Fibroblast of lung (primary cell): ENCODE results near the gene PTPRO. TPM values are rescaled to one million over a fixed set of nuclear protein-coding genes. Genes with fewer than 3 reads are reported as not detected.

ENCODE experiments used
- DNase-seq, 2 donors: peaks; one replicate each; pipeline versions ENCODE4 v3.0.0 to v3.0.0-alpha.2; 2010; ENCODE audit warnings: low read depth in 2 of 2
- H2AFZ ChIP-seq: 2 replicates; pipeline ENCODE4 v1.5.1; 2012; ENCODE audit warnings: low read length, control low read depth, inconsistent platforms
- H3K27ac ChIP-seq: 2 replicates; pipeline ENCODE4 v1.5.1; 2011; ENCODE audit warnings: low read length, control low read depth; ENCODE audit not compliant: insufficient read depth
- H3K27me3 ChIP-seq: 2 replicates; pipeline ENCODE4 v1.5.1; 2011; ENCODE audit warnings: mild to moderate bottlenecking, low read length; ENCODE audit not compliant: control insufficient read depth, insufficient read depth
- H3K36me3 ChIP-seq: 2 replicates; pipeline ENCODE4 v1.5.1; 2011; ENCODE audit warnings: low read length; ENCODE audit not compliant: control insufficient read depth, insufficient read depth
- H3K4me1 ChIP-seq: 2 replicates; pipeline ENCODE4 v1.5.1; 2011; ENCODE audit warnings: low read length; ENCODE audit not compliant: control insufficient read depth, insufficient read depth; ENCODE audit errors: extremely low read depth
- H3K4me2 ChIP-seq: 2 replicates; pipeline ENCODE4 v1.5.1; 2011; ENCODE audit warnings: low read length, control low read depth; ENCODE audit not compliant: insufficient read depth; ENCODE audit errors: extremely low read depth
- H3K4me3 ChIP-seq, 4 experiments: fragments of 200-600 bp in 1 of 4; sonication (generic) in 1 of 4; replicated peaks in 1 of 4; 2 replicates each; pipeline ENCODE4 v1.5.1; 2011 to 2016; ENCODE audit warnings: low read length in 4 of 4, low read depth in 3 of 4, mild to moderate bottlenecking in 3 of 4, control low read depth in 2 of 4, inconsistent platforms in 1 of 4, mixed read lengths in 1 of 4; ENCODE audit not compliant: insufficient read depth in 1 of 4; ENCODE audit errors: control extremely low read depth in 1 of 4
- H3K79me2 ChIP-seq: 2 replicates; pipeline ENCODE4 v1.5.1; 2012; ENCODE audit warnings: mild to moderate bottlenecking, low read length, inconsistent platforms; ENCODE audit not compliant: control insufficient read depth, insufficient read depth
- H3K9ac ChIP-seq: 2 replicates; pipeline ENCODE4 v1.5.1; 2011; ENCODE audit warnings: mild to moderate bottlenecking, low read length, control low read depth; ENCODE audit not compliant: insufficient read depth
- H3K9me3 ChIP-seq: 2 replicates; pipeline ENCODE4 v1.5.1; 2012; ENCODE audit warnings: low read depth, low read length; ENCODE audit not compliant: control insufficient read depth, insufficient read depth
- H4K20me1 ChIP-seq: 2 replicates; pipeline ENCODE4 v1.5.1; 2011; ENCODE audit warnings: low read length; ENCODE audit not compliant: control insufficient read depth, insufficient read depth; ENCODE audit errors: extremely low read depth
- CTCF ChIP-seq, 2 donors: IDR thresholded peaks in 1 of 2; conservative IDR thresholded peaks in 1 of 2; 1 replicate in 1 of 2; 2 replicates in 1 of 2; pipeline ENCODE4 v1.5.1; 2011 to 2012; ENCODE audit warnings: low read length in 2 of 2, control low read depth in 1 of 2, inconsistent platforms in 1 of 2, low read depth in 1 of 2, mild to moderate bottlenecking in 1 of 2
- EZH2 ChIP-seq: IDR thresholded peaks from 2 replicates; pipeline ENCODE4 v1.5.1; 2012; ENCODE audit warnings: low read length, control low read depth, mild to moderate bottlenecking; ENCODE audit errors: missing control alignments
- polyA plus RNA-seq, 2 donors: library from polyadenylated mRNA; depleted of rRNA in 1 of 2; stranded (reverse) in 1 of 2; unstranded in 1 of 2; fragments of >200 nt; gene quantifications; 2 replicates each; pipeline ENCODE4 v1.2.1, GENCODE V29; 2011 to 2012; ENCODE audit warnings: missing spikeins in 1 of 2
- total RNA-seq: library from RNA; depleted of rRNA; stranded (reverse); fragments of >200 nt; gene quantifications from 2 replicates; pipeline ENCODE4 v1.2.1, GENCODE V29; 2014

The PTPRO gene
- total and polyA plus RNA-seq, 2 donors (not counting 1 experiment from before 2014, with no cell fraction given), result 0.33 to 0.35 TPM

GRCh38 chr12:15541996-15542631, 219.8 kb downstream of the PTPRO start:
- H3K27ac ChIP-seq, result no peak overlapping the region
- H3K4me1 ChIP-seq, result peaks cover 2% of the 10 kb centered on the region
- no peak overlapping the region for H3K4me2 ChIP-seq
- DNase-seq, result peak in 1 of 2 donors; percentile 43
- H3K4me3 ChIP-seq, result no peak overlapping the region
- H3K27me3 ChIP-seq, result no peaks in the 10 kb centered on the region
- H3K79me2 ChIP-seq, result no peaks in the 10 kb centered on the region
- H3K9ac ChIP-seq, result no peak overlapping the region
- H3K9me3 ChIP-seq, result no peaks in the 10 kb centered on the region
- H4K20me1 ChIP-seq, result no peaks in the 10 kb centered on the region
- TF ChIP-seq CTCF (conservative IDR thresholded peaks at IDR 0.05 in 1 of 2, IDR thresholded peaks at IDR 0.05 in 1 of 2; ENCODE audit: low read depth in 1 of 2, low read length in 2 of 2) (no peak), EZH2 (no peak)
- H3K36me3 ChIP-seq, result no peaks in the 10 kb centered on the region
- H2AFZ ChIP-seq, result no peak overlapping the region

GRCh38 chr12:15543347-15543746, 221.0 kb downstream of the PTPRO start:
- no peak for DNase-seq
- no peaks in the 10 kb centered on the region for H3K27me3 ChIP-seq
- H3K27ac ChIP-seq, result no peak overlapping the region
- H3K4me3 ChIP-seq, result no peak overlapping the region
- TF ChIP-seq EZH2 (no peak), CTCF (conservative IDR thresholded peaks at IDR 0.05 in 1 of 2, IDR thresholded peaks at IDR 0.05 in 1 of 2; ENCODE audit: low read depth in 1 of 2, low read length in 2 of 2) (no peak)
- H3K9ac ChIP-seq, result no peak overlapping the region
- no peak overlapping the region for H3K4me2 ChIP-seq
- H3K9me3 ChIP-seq, result no peaks in the 10 kb centered on the region
- no peaks in the 10 kb centered on the region for H3K36me3 ChIP-seq
- H4K20me1 ChIP-seq, result no peaks in the 10 kb centered on the region
- H2AFZ ChIP-seq, result no peak overlapping the region
- no peaks in the 10 kb centered on the region for H3K79me2 ChIP-seq
- peaks cover 2% of the 10 kb centered on the region for H3K4me1 ChIP-seq

GRCh38 chr12:15544589-15544988, 222.3 kb downstream of the PTPRO start:
- no peak overlapping the region for H3K4me3 ChIP-seq
- no peaks in the 10 kb centered on the region for H3K27me3 ChIP-seq
- H3K27ac ChIP-seq, result no peak overlapping the region
- no peak overlapping the region for H3K4me2 ChIP-seq
- H3K36me3 ChIP-seq, result no peaks in the 10 kb centered on the region
- peaks cover 2% of the 10 kb centered on the region for H3K4me1 ChIP-seq
- no peaks in the 10 kb centered on the region for H3K9me3 ChIP-seq
- no peak overlapping the region for H3K9ac ChIP-seq
- no peaks in the 10 kb centered on the region for H4K20me1 ChIP-seq
- no peak for DNase-seq
- H3K79me2 ChIP-seq, result no peaks in the 10 kb centered on the region
- TF ChIP-seq EZH2 (no peak), CTCF (conservative IDR thresholded peaks at IDR 0.05 in 1 of 2, IDR thresholded peaks at IDR 0.05 in 1 of 2; ENCODE audit: low read depth in 1 of 2, low read length in 2 of 2) (no peak)
- no peak overlapping the region for H2AFZ ChIP-seq
